ENCODE data around the gene FZD1.
A peak's percentile ranks its signal among the peaks of the same experiment; 100 is the strongest.
"Not testable (repeated sequence)": the region's sequence is repeated elsewhere in the genome, so short reads cannot be mapped to it uniquely, and the experiment has no call there.

FZD1 gene

GRCh38 chr7:91302794-91303193 lies 38.6 kb downstream of the FZD1 start:
- CTCF ChIA-PET, result interaction anchor here (0.6 kb wide), 1 partner anchor 213 kb away, joined by 3 read pairs; no protein-coding TSS in a partner anchor
- no peak for TF ChIP-seq CTCF (conservative IDR thresholded peaks at IDR 0.05; ENCODE audit: low read depth)
- DNase-seq (ENCODE audit: low spot score), result no peak
- no peak overlapping the region for H3K27ac ChIP-seq
- POLR2A ChIA-PET (ENCODE audit: low non-redundant PET), result no interaction called here

- no peak for DNase-seq (ENCODE audit: low spot score)
- POLR2A ChIA-PET (ENCODE audit: low non-redundant PET), result no interaction called here
- H3K27ac ChIP-seq, result no peak overlapping the region
- CTCF ChIA-PET, result no interaction called here
- no peak for TF ChIP-seq CTCF (conservative IDR thresholded peaks at IDR 0.05; ENCODE audit: low read depth)
Observed at GRCh38 chr7:91306266-91306665, 42.0 kb downstream of the FZD1 start.

- CTCF ChIA-PET, result no interaction called here
- no peak for DNase-seq (ENCODE audit: low spot score)
- POLR2A ChIA-PET (ENCODE audit: low non-redundant PET), result no interaction called here
- TF ChIP-seq CTCF (conservative IDR thresholded peaks at IDR 0.05; ENCODE audit: low read depth), result no peak
- no peak overlapping the region for H3K27ac ChIP-seq
Observed at GRCh38 chr7:91307467-91307866, 43.2 kb downstream of the FZD1 start.

GRCh38 chr7:91308191-91308590 lies 44.0 kb downstream of the FZD1 start:
- POLR2A ChIA-PET (ENCODE audit: low non-redundant PET); DNase-seq (ENCODE audit: low spot score); H3K27ac ChIP-seq: not testable (repeated sequence)
- CTCF ChIA-PET, result interaction anchor here (0.6 kb wide), 1 partner anchor 112 kb away, joined by 3 read pairs; no protein-coding TSS in a partner anchor

- no peak overlapping the region for H3K27ac ChIP-seq
- POLR2A ChIA-PET (ENCODE audit: low non-redundant PET), result no interaction called here
- TF ChIP-seq CTCF (conservative IDR thresholded peaks at IDR 0.05; ENCODE audit: low read depth), result no peak
- CTCF ChIA-PET, result no interaction called here
- DNase-seq (ENCODE audit: low spot score), result peak; percentile 16
Observed at GRCh38 chr7:91310830-91311460, 46.7 kb downstream of the FZD1 start.

- no peak overlapping the region for H3K27ac ChIP-seq
- POLR2A ChIA-PET (ENCODE audit: low non-redundant PET), result no interaction called here
- TF ChIP-seq CTCF (conservative IDR thresholded peaks at IDR 0.05; ENCODE audit: low read depth), result no peak
- CTCF ChIA-PET, result no interaction called here
- DNase-seq (ENCODE audit: low spot score), result no peak
Observed at GRCh38 chr7:91311839-91312238, 47.6 kb downstream of the FZD1 start.

- TF ChIP-seq CTCF (conservative IDR thresholded peaks at IDR 0.05; ENCODE audit: low read depth), result no peak
- ChIA-PET POLR2A (ENCODE audit: low non-redundant PET) (no interaction called here), CTCF (interaction anchor here (0.6 kb wide), 1 partner anchor 223 kb away, joined by 6 read pairs; no protein-coding TSS in a partner anchor)
- no peak for DNase-seq (ENCODE audit: low spot score)
- H3K27ac ChIP-seq, result peak overlapping the region; percentile 69
Observed at GRCh38 chr7:91313113-91313512, 48.9 kb downstream of the FZD1 start.
